ENCODE results near the gene FNTB. TPM values are rescaled to one million over a fixed set of nuclear protein-coding genes. Genes with fewer than 3 reads are reported as not detected.

The FNTB gene
- total RNA-seq, 1 donor from 2014 or later = 13.3 TPM

DNA sequence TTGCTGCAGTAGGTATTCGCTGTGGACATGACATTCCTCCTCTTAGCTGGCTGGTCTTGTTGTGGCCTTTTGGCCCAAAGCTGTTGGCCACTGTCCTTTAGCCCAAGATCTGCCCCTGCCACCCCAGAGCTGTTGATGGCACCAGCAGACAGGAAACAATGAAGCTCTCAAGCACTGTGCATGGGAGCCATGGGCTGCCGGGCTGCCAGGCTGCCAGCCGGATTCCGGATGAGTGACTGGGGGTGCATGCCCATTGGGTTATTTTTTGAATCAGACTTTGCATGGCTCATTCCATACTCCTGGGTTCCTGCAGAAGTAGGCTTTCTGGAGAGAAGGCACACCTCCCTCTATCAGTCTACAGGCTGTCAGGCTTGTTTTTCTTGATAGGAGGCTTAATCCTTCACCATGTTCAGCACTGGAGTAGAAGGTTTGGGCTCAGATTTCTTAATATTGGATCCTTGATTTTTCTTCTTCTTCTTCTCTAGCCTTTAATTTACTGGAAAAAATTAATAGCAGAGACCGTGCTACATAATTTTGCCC is 83.2 kb downstream of the FNTB start:
- no peak overlapping the region for H3K27ac ChIP-seq

DNA sequence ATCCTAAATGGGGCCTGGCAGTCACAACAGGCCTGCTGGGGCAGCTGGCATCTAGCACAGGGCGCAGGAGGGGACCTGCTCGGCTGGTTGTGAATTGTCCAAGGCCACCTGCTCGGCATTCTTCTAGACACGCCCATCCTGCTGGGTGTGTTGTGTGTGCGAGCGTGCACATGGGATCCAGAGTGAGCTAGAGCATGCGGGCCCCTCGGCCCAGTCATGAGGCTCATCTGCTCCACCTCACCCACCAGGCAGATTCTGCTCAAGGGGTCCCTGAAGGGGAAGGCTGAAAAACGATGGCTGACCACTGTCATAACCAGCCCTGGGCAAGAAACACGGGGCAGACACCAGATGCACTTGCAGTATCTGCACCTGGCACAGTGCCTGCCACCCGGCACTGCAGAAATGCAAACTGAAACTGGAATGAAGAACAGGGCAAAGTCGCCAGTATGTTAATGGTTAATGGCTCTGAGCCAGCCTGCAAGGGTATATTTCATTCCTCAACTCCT is 83.8 kb downstream of the FNTB start:
- H3K27me3 ChIP-seq = no peaks in the 10 kb centered on the region
- no peaks in the 10 kb centered on the region for H3K9me3 ChIP-seq
- DNase-seq (ENCODE audit: extremely low spot score in 2 of 2) = no peak
- peaks cover 69% of the 10 kb centered on the region for H3K4me1 ChIP-seq
- H3K36me3 ChIP-seq = peaks cover 0 to 30% of the 10 kb centered on the region in 2 donors
- intact Hi-C loops (cut with DNase I) = no loop called here
- H3K4me3 ChIP-seq = no peak overlapping the region
- no peak overlapping the region for H3K27ac ChIP-seq
- peak; percentile 21 to 35 for TF ChIP-seq POLR2AphosphoS5 (IDR thresholded peaks at IDR 0.05; ENCODE audit: insufficient read depth in 1 of 2, low read depth in 1 of 2)
- TF ChIP-seq POLR2A (IDR thresholded peaks at IDR 0.05) = no peak
- TF ChIP-seq, protein P1, sequence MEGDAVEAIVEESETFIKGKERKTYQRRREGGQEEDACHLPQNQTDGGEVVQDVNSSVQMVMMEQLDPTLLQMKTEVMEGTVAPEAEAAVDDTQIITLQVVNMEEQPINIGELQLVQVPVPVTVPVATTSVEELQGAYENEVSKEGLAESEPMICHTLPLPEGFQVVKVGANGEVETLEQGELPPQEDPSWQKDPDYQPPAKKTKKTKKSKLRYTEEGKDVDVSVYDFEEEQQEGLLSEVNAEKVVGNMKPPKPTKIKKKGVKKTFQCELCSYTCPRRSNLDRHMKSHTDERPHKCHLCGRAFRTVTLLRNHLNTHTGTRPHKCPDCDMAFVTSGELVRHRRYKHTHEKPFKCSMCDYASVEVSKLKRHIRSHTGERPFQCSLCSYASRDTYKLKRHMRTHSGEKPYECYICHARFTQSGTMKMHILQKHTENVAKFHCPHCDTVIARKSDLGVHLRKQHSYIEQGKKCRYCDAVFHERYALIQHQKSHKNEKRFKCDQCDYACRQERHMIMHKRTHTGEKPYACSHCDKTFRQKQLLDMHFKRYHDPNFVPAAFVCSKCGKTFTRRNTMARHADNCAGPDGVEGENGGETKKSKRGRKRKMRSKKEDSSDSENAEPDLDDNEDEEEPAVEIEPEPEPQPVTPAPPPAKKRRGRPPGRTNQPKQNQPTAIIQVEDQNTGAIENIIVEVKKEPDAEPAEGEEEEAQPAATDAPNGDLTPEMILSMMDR (IDR thresholded peaks at IDR 0.05) = no peak

More for the DNA sequence above, 83.2 kb downstream of the FNTB start:
- Histone ChIP-seq H3K4me1 (peaks cover 64% of the 10 kb centered on the region), H3K36me3 (peaks cover 0 to 32% of the 10 kb centered on the region in 2 donors), H3K9me3 (no peaks in the 10 kb centered on the region), H3K4me3 (no peak overlapping the region), H3K27me3 (no peaks in the 10 kb centered on the region)
- intact Hi-C loops (cut with DNase I) = no loop called here
- TF ChIP-seq POLR2AphosphoS5 (IDR thresholded peaks at IDR 0.05; ENCODE audit: insufficient read depth in 1 of 2, low read depth in 1 of 2) = no peak
- TF ChIP-seq, protein P1 (IDR thresholded peaks at IDR 0.05) = no peak
- no peak for TF ChIP-seq POLR2A (IDR thresholded peaks at IDR 0.05)
- DNase-seq (ENCODE audit: extremely low spot score in 2 of 2) = no peak

DNA sequence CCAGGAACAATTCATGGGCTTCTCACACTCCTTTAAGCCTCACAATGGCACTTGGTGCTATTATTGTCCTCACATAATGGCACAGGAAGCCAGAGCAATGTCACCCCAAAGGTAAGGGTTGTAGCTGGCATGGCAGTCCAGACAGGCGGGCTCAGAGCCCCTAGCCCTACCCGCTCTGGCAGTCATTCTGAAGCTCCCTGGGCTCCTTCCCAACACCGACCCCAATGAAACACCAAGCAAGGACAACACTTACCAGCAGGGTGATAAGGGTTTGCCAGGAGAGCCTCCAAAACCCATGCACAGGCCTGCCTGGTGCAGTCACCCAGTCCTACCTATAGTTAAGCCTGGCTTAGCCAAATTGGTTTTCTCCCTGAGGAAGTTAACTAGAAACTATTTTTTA is 84.8 kb downstream of the FNTB start:
- Histone ChIP-seq H3K27me3 (no peaks in the 10 kb centered on the region), H3K9me3 (no peaks in the 10 kb centered on the region), H3K4me3 (no peak overlapping the region)

DNA sequence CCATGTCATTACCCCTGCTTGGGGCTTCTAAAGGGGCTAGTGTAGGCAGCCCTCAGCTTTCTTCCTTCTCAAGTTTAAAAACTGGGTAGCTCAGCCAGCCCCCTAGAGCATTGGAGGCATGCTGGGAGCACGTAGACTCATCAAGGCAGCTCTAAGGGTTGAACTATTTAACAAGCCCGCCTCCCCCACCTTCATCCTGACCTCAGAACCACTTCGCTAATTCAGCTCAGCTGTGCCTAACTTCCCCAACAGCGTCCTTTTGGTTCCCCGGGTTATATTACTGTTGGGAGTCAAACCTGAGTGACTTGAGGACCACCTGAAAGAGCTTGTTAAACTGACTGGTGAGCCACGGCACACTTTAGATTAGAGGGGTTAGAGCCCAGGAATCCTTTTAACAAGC is 85.6 kb downstream of the FNTB start:
- peaks cover 0 to 43% of the 10 kb centered on the region in 2 donors for H3K36me3 ChIP-seq
- no peaks in the 10 kb centered on the region for H3K27me3 ChIP-seq
- DNase-seq (ENCODE audit: extremely low spot score in 2 of 2) = no peak
- intact Hi-C loops (cut with DNase I) = no loop called here
- peaks cover 77% of the 10 kb centered on the region for H3K4me1 ChIP-seq
- TF ChIP-seq POLR2A (IDR thresholded peaks at IDR 0.05) (no peak), POLR2AphosphoS5 (IDR thresholded peaks at IDR 0.05; ENCODE audit: insufficient read depth in 1 of 2, low read depth in 1 of 2) (no peak)
- TF ChIP-seq, protein P1 (IDR thresholded peaks at IDR 0.05) = no peak
- H3K27ac ChIP-seq = peak overlapping the region; percentile 66
- no peak overlapping the region for H3K4me3 ChIP-seq
- no peaks in the 10 kb centered on the region for H3K9me3 ChIP-seq

More for the DNA sequence above, 84.8 kb downstream of the FNTB start:
- TF ChIP-seq POLR2AphosphoS5 (IDR thresholded peaks at IDR 0.05; ENCODE audit: insufficient read depth in 1 of 2, low read depth in 1 of 2) (no peak), POLR2A (IDR thresholded peaks at IDR 0.05) (no peak)
- TF ChIP-seq, protein P1 (IDR thresholded peaks at IDR 0.05) = no peak
- intact Hi-C loops (cut with DNase I) = no loop called here
- H3K4me1 ChIP-seq = peaks cover 77% of the 10 kb centered on the region
- peak overlapping the region; percentile 66 for H3K27ac ChIP-seq
- H3K36me3 ChIP-seq = peaks cover 0 to 36% of the 10 kb centered on the region in 2 donors
- DNase-seq (ENCODE audit: extremely low spot score in 2 of 2) = no peak

DNA sequence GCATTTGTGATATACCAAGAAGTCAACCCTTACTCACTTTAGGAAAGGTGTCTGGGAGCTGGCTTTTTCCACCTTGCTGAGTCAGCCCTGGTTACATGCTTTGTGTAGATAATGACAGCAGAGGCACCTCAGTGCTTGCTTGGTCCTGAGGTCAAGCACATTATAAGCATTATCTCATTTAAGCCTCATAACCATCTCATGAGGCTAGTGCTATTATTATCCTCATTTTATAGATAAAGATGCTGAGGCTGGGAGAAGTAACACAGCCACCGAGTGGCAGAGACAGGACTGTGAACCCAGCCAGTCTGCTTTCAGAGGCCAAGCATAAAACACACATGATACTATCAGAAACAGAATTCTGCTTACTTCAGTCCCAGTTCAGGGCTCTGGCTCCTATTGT is 86.2 kb downstream of the FNTB start:
- H3K27ac ChIP-seq = peak overlapping the region; percentile 66
- no peak overlapping the region for H3K4me3 ChIP-seq
- DNase-seq (ENCODE audit: extremely low spot score in 2 of 2) = no peak
- no peaks in the 10 kb centered on the region for H3K9me3 ChIP-seq
- H3K27me3 ChIP-seq = no peaks in the 10 kb centered on the region
- intact Hi-C loops (cut with DNase I) = no loop called here
- TF ChIP-seq POLR2AphosphoS5 (IDR thresholded peaks at IDR 0.05; ENCODE audit: insufficient read depth in 1 of 2, low read depth in 1 of 2) (no peak), POLR2A (IDR thresholded peaks at IDR 0.05) (no peak)
- TF ChIP-seq, protein P1 (IDR thresholded peaks at IDR 0.05) = no peak
- H3K4me1 ChIP-seq = peaks cover 77% of the 10 kb centered on the region
- H3K36me3 ChIP-seq = peaks cover 0 to 50% of the 10 kb centered on the region in 2 donors
